ENCODE data around the gene ANKS1A.

Gene ANKS1A

DNA sequence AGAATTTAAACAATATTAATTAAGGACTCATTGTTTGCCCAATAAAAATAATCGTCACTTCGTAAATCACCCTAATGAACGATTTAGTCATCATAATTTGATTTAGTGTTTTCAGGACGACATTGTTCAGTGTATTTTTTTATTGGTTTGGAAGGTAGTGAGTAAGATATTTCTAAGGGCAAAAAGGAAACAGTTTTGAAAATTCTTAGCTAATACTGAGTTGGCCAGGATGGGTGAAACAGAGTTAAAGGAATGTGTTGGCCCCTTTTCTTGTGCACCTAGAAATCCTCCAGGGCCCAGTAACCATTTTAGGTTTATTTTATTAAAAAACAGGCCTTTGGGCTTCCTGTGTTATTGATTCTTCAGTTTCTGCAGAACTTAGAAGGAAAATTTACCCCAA, 25.3 kb downstream of the ANKS1A start:
- Histone ChIP-seq H3K4me1 (ENCODE audit: insufficient read depth, low read length, poor library complexity, severe bottlenecking) (peaks cover 45% of the 10 kb centered on the region), H3K4me3 (ENCODE audit: low read length, poor library complexity, severe bottlenecking) (no peak overlapping the region), H3K4me2 (ENCODE audit: low read depth, low read length, poor library complexity, severe bottlenecking) (no peak overlapping the region), H3K79me2 (ENCODE audit: insufficient read depth, low read length) (peaks cover 10% of the 10 kb centered on the region; the same call in 1 of the 2 replicates), H2AFZ (ENCODE audit: low read length) (no peak overlapping the region), H3K9me3 (ENCODE audit: insufficient read depth, low read depth, low read length) (no peaks in the 10 kb centered on the region), H3F3A (ENCODE audit: low read depth) (no peaks in the 10 kb centered on the region), H4K20me1 (ENCODE audit: insufficient read depth, low read length, poor library complexity, severe bottlenecking) (peaks cover 46% of the 10 kb centered on the region), H3K27me3 (ENCODE audit: insufficient read depth, low read length, poor library complexity, severe bottlenecking) (peaks cover 6% of the 10 kb centered on the region), H3K36me3 (ENCODE audit: insufficient read depth, low read length) (no peaks in the 10 kb centered on the region), H3K9ac (ENCODE audit: low read depth, low read length, poor library complexity, severe bottlenecking) (no peak overlapping the region), H3K9me2 (replicated peaks; ENCODE audit: low read depth, low read length) (no peaks in the 10 kb centered on the region)
- TF ChIP-seq, protein P1, sequence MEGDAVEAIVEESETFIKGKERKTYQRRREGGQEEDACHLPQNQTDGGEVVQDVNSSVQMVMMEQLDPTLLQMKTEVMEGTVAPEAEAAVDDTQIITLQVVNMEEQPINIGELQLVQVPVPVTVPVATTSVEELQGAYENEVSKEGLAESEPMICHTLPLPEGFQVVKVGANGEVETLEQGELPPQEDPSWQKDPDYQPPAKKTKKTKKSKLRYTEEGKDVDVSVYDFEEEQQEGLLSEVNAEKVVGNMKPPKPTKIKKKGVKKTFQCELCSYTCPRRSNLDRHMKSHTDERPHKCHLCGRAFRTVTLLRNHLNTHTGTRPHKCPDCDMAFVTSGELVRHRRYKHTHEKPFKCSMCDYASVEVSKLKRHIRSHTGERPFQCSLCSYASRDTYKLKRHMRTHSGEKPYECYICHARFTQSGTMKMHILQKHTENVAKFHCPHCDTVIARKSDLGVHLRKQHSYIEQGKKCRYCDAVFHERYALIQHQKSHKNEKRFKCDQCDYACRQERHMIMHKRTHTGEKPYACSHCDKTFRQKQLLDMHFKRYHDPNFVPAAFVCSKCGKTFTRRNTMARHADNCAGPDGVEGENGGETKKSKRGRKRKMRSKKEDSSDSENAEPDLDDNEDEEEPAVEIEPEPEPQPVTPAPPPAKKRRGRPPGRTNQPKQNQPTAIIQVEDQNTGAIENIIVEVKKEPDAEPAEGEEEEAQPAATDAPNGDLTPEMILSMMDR (conservative IDR thresholded peaks at IDR 0.05; ENCODE audit: low read length) = no peak
- no peak for TF ChIP-seq EZH2phosphoT487 (IDR thresholded peaks at IDR 0.05; ENCODE audit: borderline replicate concordance)

DNA sequence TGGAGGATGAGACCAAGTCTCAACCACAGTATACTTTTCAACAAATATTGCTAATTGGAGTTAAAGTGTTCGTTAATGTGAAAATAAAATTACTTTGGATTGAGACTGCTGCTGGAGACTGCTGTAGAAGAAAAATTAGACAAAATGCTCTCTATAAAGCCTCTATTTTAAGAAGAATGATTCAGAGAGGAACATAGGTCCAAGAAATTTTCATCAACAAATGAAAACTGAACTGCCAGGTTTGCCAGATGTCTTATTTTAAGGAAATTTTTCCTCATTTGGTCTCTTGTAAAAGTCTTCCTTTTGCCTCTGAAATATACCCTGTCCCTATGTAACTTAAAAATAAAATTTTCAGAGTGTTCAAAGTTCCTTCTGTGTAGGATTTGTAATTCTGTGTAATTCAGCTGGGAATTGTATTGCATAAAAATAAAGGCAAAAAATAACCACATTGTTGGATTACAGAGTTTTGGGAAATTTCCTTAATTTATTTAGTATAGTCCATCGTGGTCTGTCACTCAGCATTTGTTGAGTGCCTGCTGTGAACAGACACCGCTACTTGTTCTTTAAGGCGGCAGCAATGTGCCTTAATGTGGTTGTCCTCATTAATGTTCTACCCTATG, 27.4 kb downstream of the ANKS1A start:
- H4K20me1 ChIP-seq (ENCODE audit: insufficient read depth, low read length, poor library complexity, severe bottlenecking) = peaks cover 34% of the 10 kb centered on the region
- no peak overlapping the region for H3K9ac ChIP-seq (ENCODE audit: low read depth, low read length, poor library complexity, severe bottlenecking)
- H3K36me3 ChIP-seq (ENCODE audit: insufficient read depth, low read length) = no peaks in the 10 kb centered on the region
- TF ChIP-seq EZH2phosphoT487 (IDR thresholded peaks at IDR 0.05; ENCODE audit: borderline replicate concordance) = no peak
- TF ChIP-seq, protein P1 (conservative IDR thresholded peaks at IDR 0.05; ENCODE audit: low read length) = no peak
- H3K9me2 ChIP-seq (replicated peaks; ENCODE audit: low read depth, low read length) = no peaks in the 10 kb centered on the region
- H2AFZ ChIP-seq (ENCODE audit: low read length) = no peak overlapping the region
- H3K9me3 ChIP-seq (ENCODE audit: insufficient read depth, low read depth, low read length) = no peaks in the 10 kb centered on the region
- no peaks in the 10 kb centered on the region for H3F3A ChIP-seq (ENCODE audit: low read depth)
- H3K4me1 ChIP-seq (ENCODE audit: insufficient read depth, low read length, poor library complexity, severe bottlenecking) = peaks cover 46% of the 10 kb centered on the region
- no peak overlapping the region for H3K4me2 ChIP-seq (ENCODE audit: low read depth, low read length, poor library complexity, severe bottlenecking)
- H3K79me2 ChIP-seq (ENCODE audit: insufficient read depth, low read length) = peaks cover 10% of the 10 kb centered on the region; the same call in 1 of the 2 replicates
- no peak overlapping the region for H3K4me3 ChIP-seq (ENCODE audit: low read length, poor library complexity, severe bottlenecking)
- peaks cover 4% of the 10 kb centered on the region for H3K27me3 ChIP-seq (ENCODE audit: insufficient read depth, low read length, poor library complexity, severe bottlenecking)

DNA sequence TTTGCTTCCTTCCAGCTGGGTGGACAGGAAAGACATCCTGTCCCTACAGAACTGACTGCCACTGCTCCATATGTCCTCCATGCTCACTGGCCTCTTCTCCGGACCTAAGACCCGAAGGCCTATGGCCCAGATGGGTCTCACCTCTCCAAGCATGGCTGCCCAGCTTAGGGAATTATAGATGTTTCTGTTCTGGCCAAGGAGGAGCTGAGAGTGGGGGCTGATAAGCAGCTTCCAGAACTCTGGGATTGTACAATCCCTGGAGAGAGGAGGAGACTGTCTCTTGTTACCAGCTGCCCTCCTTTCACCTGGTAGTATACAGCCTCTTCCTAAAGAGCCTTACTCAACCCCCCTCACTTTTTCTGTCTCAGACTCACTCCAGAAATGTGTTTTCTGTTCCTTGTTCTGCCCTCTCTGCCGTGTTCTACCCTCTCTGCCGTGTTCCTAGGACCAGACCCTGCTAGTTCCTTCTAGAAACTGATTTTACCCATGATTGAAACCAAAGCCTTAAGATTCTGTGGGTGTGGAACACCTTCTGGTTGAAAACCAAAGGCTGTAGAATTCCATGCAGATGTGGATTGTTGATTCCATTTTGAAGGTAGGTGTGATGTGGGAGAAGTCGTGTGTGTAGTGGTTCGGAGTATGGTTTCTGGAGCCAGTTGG, 28.7 kb downstream of the ANKS1A start:
- H3K9me2 ChIP-seq (replicated peaks; ENCODE audit: low read depth, low read length) = no peaks in the 10 kb centered on the region
- H3K4me3 ChIP-seq (ENCODE audit: low read length, poor library complexity, severe bottlenecking) = no peak overlapping the region
- H3K4me2 ChIP-seq (ENCODE audit: low read depth, low read length, poor library complexity, severe bottlenecking) = no peak overlapping the region
- H2AFZ ChIP-seq (ENCODE audit: low read length) = no peak overlapping the region
- peaks cover 6% of the 10 kb centered on the region; the same call in 1 of the 2 replicates for H3K79me2 ChIP-seq (ENCODE audit: insufficient read depth, low read length)
- no peaks in the 10 kb centered on the region for H3K27me3 ChIP-seq (ENCODE audit: insufficient read depth, low read length, poor library complexity, severe bottlenecking)
- H3K9ac ChIP-seq (ENCODE audit: low read depth, low read length, poor library complexity, severe bottlenecking) = no peak overlapping the region
- H3K4me1 ChIP-seq (ENCODE audit: insufficient read depth, low read length, poor library complexity, severe bottlenecking) = peaks cover 33% of the 10 kb centered on the region
- TF ChIP-seq, protein P1 (conservative IDR thresholded peaks at IDR 0.05; ENCODE audit: low read length) = no peak
- TF ChIP-seq EZH2phosphoT487 (IDR thresholded peaks at IDR 0.05; ENCODE audit: borderline replicate concordance) = no peak
- H4K20me1 ChIP-seq (ENCODE audit: insufficient read depth, low read length, poor library complexity, severe bottlenecking) = peaks cover 22% of the 10 kb centered on the region
- no peaks in the 10 kb centered on the region for H3K9me3 ChIP-seq (ENCODE audit: insufficient read depth, low read depth, low read length)
- H3F3A ChIP-seq (ENCODE audit: low read depth) = no peaks in the 10 kb centered on the region
- no peaks in the 10 kb centered on the region for H3K36me3 ChIP-seq (ENCODE audit: insufficient read depth, low read length)

Measured in Loucy (cell line).